GM18499 (cell line): Measurements from ENCODE around the gene CSAG3.

Source experiments
- ATAC-seq: cut with Tn5 transposase; IDR thresholded peaks from one replicate; pipeline ENCODE4 v1.9.1; 2021; ENCODE audit warnings: moderate number of reproducible peaks; ENCODE audit not compliant: insufficient read depth, unreplicated experiment

Gene CSAG3

GRCh38 chrX:152798945-152799344 lies 39.9 kb downstream of the CSAG3 start:
- no peak for ATAC-seq

GRCh38 chrX:152806035-152806434 lies 47.0 kb downstream of the CSAG3 start:
- ATAC-seq: no peak
